Vagina (tissue), 2 donors: Measurements from ENCODE around the gene BEND3.

Experiments
- POLR2A ChIP-seq, 2 donors: fragments of 450-650 bp; IDR thresholded peaks; one replicate each; pipeline ENCODE4 v1.6.1; 2017; ENCODE audit warnings: antibody characterized with exemption in 2 of 2, mild to moderate bottlenecking in 2 of 2, moderate library complexity in 2 of 2
- POLR2AphosphoS5 ChIP-seq, 2 donors: sonication (generic); formaldehyde crosslinking; IDR thresholded peaks; one replicate each; pipeline ENCODE4 v1.9.0; 2017; ENCODE audit warnings: antibody characterized with exemption in 2 of 2, mild to moderate bottlenecking in 2 of 2, low read depth in 1 of 2; ENCODE audit not compliant: insufficient read depth in 1 of 2
- TF ChIP-seq, protein P1 (sequence below), 3 experiments: fragments of 450-650 bp in 2 of 3; fragments of 200-600 bp in 1 of 3; sonication (generic) in 1 of 3; IDR thresholded peaks; one replicate each; pipeline ENCODE4 v1.5.1; 2017 to 2019; ENCODE audit warnings: antibody characterized with exemption in 3 of 3, mild to moderate bottlenecking in 2 of 3, moderate library complexity in 2 of 3

DNA sequence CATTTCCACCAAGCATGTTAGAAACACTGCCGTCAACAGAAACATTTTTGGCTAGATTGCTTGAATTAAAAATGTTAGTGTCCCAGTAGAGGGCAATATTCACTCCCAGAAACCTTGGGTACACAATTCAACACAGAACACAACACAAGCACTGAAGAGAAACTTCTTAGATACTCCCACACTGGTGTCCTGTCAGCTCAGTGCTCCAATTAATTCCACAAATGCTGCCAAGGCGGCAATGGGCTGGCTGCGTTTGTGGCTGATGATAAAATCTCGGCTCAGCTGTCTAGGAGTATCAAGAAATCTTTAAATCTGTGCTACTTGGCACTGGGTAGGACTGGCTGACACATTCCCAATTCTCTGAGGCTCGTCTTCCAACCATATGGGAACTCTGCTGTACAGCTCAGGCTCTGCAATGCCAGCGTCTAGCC lies 39.3 kb downstream of the BEND3 start:
- TF ChIP-seq, protein P1, sequence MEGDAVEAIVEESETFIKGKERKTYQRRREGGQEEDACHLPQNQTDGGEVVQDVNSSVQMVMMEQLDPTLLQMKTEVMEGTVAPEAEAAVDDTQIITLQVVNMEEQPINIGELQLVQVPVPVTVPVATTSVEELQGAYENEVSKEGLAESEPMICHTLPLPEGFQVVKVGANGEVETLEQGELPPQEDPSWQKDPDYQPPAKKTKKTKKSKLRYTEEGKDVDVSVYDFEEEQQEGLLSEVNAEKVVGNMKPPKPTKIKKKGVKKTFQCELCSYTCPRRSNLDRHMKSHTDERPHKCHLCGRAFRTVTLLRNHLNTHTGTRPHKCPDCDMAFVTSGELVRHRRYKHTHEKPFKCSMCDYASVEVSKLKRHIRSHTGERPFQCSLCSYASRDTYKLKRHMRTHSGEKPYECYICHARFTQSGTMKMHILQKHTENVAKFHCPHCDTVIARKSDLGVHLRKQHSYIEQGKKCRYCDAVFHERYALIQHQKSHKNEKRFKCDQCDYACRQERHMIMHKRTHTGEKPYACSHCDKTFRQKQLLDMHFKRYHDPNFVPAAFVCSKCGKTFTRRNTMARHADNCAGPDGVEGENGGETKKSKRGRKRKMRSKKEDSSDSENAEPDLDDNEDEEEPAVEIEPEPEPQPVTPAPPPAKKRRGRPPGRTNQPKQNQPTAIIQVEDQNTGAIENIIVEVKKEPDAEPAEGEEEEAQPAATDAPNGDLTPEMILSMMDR (IDR thresholded peaks at IDR 0.05) = no peak
- no peak for TF ChIP-seq POLR2A (IDR thresholded peaks at IDR 0.05)
- no peak for TF ChIP-seq POLR2AphosphoS5 (IDR thresholded peaks at IDR 0.05; ENCODE audit: insufficient read depth in 1 of 2, low read depth in 1 of 2)
